K562 (cell line): Measurements from ENCODE around the gene KRTCAP2. TPM values are rescaled to one million over a fixed set of nuclear protein-coding genes. Genes with fewer than 3 reads are reported as not detected.

Experiments used
- ATF6 ChIP-seq: sonication (generic); formaldehyde crosslinking; IDR thresholded peaks from 2 replicates; pipeline ENCODE4 v1.4.0; 2020; ENCODE audit warnings: mild to moderate bottlenecking, missing genetic modification reagents
- BCOR ChIP-seq: fragments of 450-650 bp; IDR thresholded peaks from 2 replicates; pipeline ENCODE4 v1.6.1; 2016
- BRD9 ChIP-seq: fragments of 450-650 bp; IDR thresholded peaks from 2 replicates; pipeline ENCODE4 v1.6.1; 2018; ENCODE audit warnings: low read depth; ENCODE audit not compliant: partially characterized antibody
- CBX3 ChIP-seq, 2 experiments: IDR thresholded peaks; 1 replicate in 1 of 2; 2 replicates in 1 of 2; pipeline ENCODE4 v1.6.1; 2012; ENCODE audit warnings: inconsistent platforms in 2 of 2, low read length in 2 of 2, borderline replicate concordance in 1 of 2, control low read depth in 1 of 2
- ETS2 ChIP-seq: IDR thresholded peaks from 2 replicates; pipeline ENCODE4 v1.6.1; 2016; ENCODE audit warnings: borderline replicate concordance, missing genetic modification characterization, mild to moderate bottlenecking, moderate library complexity, missing compliant biosample characterization; ENCODE audit not compliant: poor library complexity, severe bottlenecking
- FOXM1 ChIP-seq, 2 experiments: fragments of 450-650 bp in 1 of 2; sonication (generic) in 1 of 2; formaldehyde crosslinking in 1 of 2; IDR thresholded peaks; 2 replicates each; pipeline versions ENCODE4 v1.6.1 to v1.9.0; 2017 to 2022; ENCODE audit warnings: low read depth in 2 of 2, mild to moderate bottlenecking in 2 of 2, missing genetic modification reagents in 1 of 2, moderate library complexity in 1 of 2
- GTF2E2 ChIP-seq: fragments of 200-800 bp; sonication (Bioruptor generic); IDR thresholded peaks from 2 replicates; pipeline ENCODE4 v1.6.1; 2016; ENCODE audit warnings: missing genetic modification characterization, missing compliant biosample characterization
- MED1 ChIP-seq: sonication (generic); formaldehyde crosslinking; IDR thresholded peaks from 2 replicates; pipeline ENCODE4 v1.8.1; 2023; ENCODE audit warnings: missing genetic modification reagents, borderline replicate concordance
- MTA3 ChIP-seq: fragments of 450-650 bp; formaldehyde crosslinking; IDR thresholded peaks from 2 replicates; pipeline ENCODE4 v1.6.1; 2017; ENCODE audit warnings: mild to moderate bottlenecking, borderline replicate concordance
- NBN ChIP-seq: fragments of 450-650 bp; IDR thresholded peaks from 2 replicates; pipeline ENCODE4 v1.6.1; 2016; ENCODE audit warnings: low read depth, mild to moderate bottlenecking
- PATZ1 ChIP-seq: fragments of 250-450 bp; sonication (Bioruptor Pico); IDR thresholded peaks from 2 replicates; pipeline ENCODE4 v1.5.0; 2020; ENCODE audit warnings: mild to moderate bottlenecking, borderline replicate concordance
- PYGO2 ChIP-seq: fragments of 450-650 bp; IDR thresholded peaks from 2 replicates; pipeline ENCODE4 v1.6.1; 2016; ENCODE audit warnings: mild to moderate bottlenecking, missing genetic modification characterization, moderate library complexity, missing compliant biosample characterization
- RBM15 ChIP-seq: fragments of 200-400 bp; formaldehyde crosslinking; IDR thresholded peaks from 2 replicates; pipeline ENCODE4 v1.6.1; 2018; ENCODE audit warnings: mild to moderate bottlenecking, low read length, moderate library complexity; ENCODE audit not compliant: insufficient read depth
- STAG1 ChIP-seq: sonication (generic); formaldehyde crosslinking; IDR thresholded peaks from 2 replicates; pipeline ENCODE4 v1.5.0; 2020; ENCODE audit warnings: missing genetic modification reagents, borderline replicate concordance
- YY1 ChIP-seq, 3 experiments: IDR thresholded peaks; 2 replicates each; pipeline ENCODE4 v1.6.1; 2011; ENCODE audit warnings: low read length in 2 of 3, mild to moderate bottlenecking in 2 of 3, moderate library complexity in 2 of 3, borderline replicate concordance in 1 of 3, control low read depth in 1 of 3, low read depth in 1 of 3; ENCODE audit not compliant: insufficient read depth in 3 of 3, insufficient replicate concordance in 2 of 3, control insufficient read depth in 1 of 3, insufficient read length in 1 of 3; ENCODE audit errors: extremely low read depth in 1 of 3
- ZNF184 ChIP-seq: sonication (generic); formaldehyde crosslinking; IDR thresholded peaks from 2 replicates; pipeline ENCODE4 v1.5.0; 2020; ENCODE audit warnings: missing genetic modification reagents
- ZNF224 ChIP-seq: sonication (generic); formaldehyde crosslinking; IDR thresholded peaks from 2 replicates; pipeline ENCODE4 v1.8.0; 2022; ENCODE audit warnings: mild to moderate bottlenecking, missing genetic modification reagents
- ZNF551 ChIP-seq: fragments of 250-450 bp; sonication (Bioruptor Pico); IDR thresholded peaks from 2 replicates; pipeline ENCODE4 v1.5.0; 2021; ENCODE audit warnings: mild to moderate bottlenecking, moderate library complexity
- polyA plus RNA-seq, 8 experiments: library from polyadenylated mRNA; depleted of rRNA in 4 of 8; stranded (reverse) in 5 of 8; unstranded in 3 of 8; fragments of >200 nt; fragmentation: Nextera tagmentation in 2 of 8; fragmentation: Illumina TruSeq in 1 of 8; extraction: Ambion mirVana in 2 of 8; extraction: Trizol in 1 of 8; gene quantifications; 2 replicates each; pipeline versions ENCODE4 v1.2.1 to v1.2.3, GENCODE V29; 2011 to 2014; ENCODE audit warnings: inconsistent platforms in 1 of 8, missing spikeins in 1 of 8
- total RNA-seq, 7 experiments: library from RNA; depleted of rRNA in 6 of 7; stranded (reverse); fragments of >200 nt in 6 of 7; fragmentation: Illumina TruSeq in 2 of 7; extraction: Trizol in 2 of 7; gene quantifications; 2 replicates each; pipeline versions ENCODE4 v1.2.1 to v1.2.3, GENCODE V29; 2011 to 2021; ENCODE audit warnings: low replicate concordance in 1 of 7
- TF ChIP-seq, protein P1 (sequence below): fragments of 250-450 bp; sonication (Bioruptor Pico); IDR thresholded peaks from 2 replicates; pipeline ENCODE4 v1.8.0; 2022; ENCODE audit warnings: inconsistent platforms, mild to moderate bottlenecking, moderate library complexity, borderline replicate concordance

Gene KRTCAP2
- total and polyA plus RNA-seq, 9 of the 15 experiments (the other 6 are each of a cell fraction or from before 2014, with no cell fraction given), result 126 to 436 (median 244) TPM

DNA sequence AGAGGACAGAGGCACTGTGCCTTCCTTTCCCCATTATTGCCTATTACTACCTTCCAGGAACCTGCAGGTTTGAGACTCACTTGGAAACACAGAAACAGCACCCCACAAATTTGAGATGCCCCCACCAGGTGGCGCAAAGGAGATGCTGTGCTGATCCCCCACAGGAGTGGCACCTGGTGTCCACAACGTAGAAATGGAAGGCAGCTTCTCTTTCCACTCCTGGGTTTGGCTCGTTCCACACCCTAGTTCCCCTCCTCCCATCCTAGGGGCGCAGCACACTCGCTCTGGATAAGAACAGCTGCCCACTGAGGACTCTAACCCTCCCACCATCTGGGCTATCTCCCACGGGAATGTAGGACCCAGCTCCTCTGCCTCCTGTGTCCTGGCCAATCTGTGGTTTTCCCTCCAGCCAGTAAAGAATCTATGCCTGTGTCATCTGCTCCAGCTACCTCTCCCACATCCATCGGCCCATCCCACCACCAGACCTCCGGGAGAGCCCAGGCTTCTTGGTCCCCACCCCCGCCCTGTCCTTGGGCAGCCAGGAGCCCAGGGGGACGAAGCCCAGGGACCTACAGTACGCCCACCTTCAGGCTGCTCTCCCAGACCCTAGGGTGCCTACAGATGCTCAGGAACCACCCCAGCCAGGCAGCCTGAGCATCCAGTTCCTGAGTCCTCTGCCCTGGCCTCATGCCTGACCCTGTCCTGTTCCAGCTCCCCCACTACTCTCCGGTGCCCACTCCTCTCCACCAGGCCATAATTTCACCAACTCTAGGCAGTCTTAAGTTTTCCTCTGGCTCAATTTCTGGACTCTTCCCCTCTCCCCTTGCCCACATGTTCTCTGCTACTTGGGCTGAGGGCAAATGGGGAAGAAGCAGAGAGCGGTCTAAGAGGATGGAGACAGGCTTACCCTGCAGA lies 34.0 kb upstream of the KRTCAP2 start (continued):
- no peak for TF ChIP-seq FOXM1 (IDR thresholded peaks at IDR 0.05; ENCODE audit: low read depth)
- TF ChIP-seq FOXM1 (CRISPR knock-in tag; IDR thresholded peaks at IDR 0.05; ENCODE audit: low read depth), result no peak
- TF ChIP-seq MTA3, result no peak
- peak in 1 of 2 experiments; percentile 22; a peak in 1 of 3 replicates for TF ChIP-seq CBX3 (IDR thresholded peaks at IDR 0.05; ENCODE audit: borderline replicate concordance in 1 of 2, low read length in 2 of 2)
- no peak for TF ChIP-seq RBM15
- TF ChIP-seq ZNF551 (CRISPR knock-in tag), result no peak
- no peak for TF ChIP-seq ETS2 (tag)
- TF ChIP-seq BRD9, result peak; percentile 58
- no peak for TF ChIP-seq ZNF184 (CRISPR knock-in tag)
- no peak for TF ChIP-seq GTF2E2 (tag)
- TF ChIP-seq PATZ1 (CRISPR knock-in tag), result no peak
- TF ChIP-seq BCOR, result no peak
- TF ChIP-seq PYGO2 (tag), result no peak
- TF ChIP-seq, protein P1, sequence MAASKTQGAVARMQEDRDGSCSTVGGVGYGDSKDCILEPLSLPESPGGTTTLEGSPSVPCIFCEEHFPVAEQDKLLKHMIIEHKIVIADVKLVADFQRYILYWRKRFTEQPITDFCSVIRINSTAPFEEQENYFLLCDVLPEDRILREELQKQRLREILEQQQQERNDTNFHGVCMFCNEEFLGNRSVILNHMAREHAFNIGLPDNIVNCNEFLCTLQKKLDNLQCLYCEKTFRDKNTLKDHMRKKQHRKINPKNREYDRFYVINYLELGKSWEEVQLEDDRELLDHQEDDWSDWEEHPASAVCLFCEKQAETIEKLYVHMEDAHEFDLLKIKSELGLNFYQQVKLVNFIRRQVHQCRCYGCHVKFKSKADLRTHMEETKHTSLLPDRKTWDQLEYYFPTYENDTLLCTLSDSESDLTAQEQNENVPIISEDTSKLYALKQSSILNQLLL (CRISPR knock-in tag), result no peak
- peak; percentile 58 for TF ChIP-seq STAG1
- TF ChIP-seq YY1 (IDR thresholded peaks at IDR 0.05; ENCODE audit: borderline replicate concordance in 1 of 3, control insufficient read depth in 1 of 3, extremely low read depth in 1 of 3, insufficient read depth in 3 of 3, insufficient read length in 1 of 3, insufficient replicate concordance in 2 of 3, low read depth in 1 of 3, low read length in 2 of 3), result peak in 2 of 3 experiments; percentile 57 to 66
- TF ChIP-seq MED1, result no peak
- no peak for TF ChIP-seq ZNF224 (CRISPR knock-in tag)
- TF ChIP-seq NBN, result 0 out of 2 replicates have a peak, but pooled peaks have one; percentile 43
- TF ChIP-seq ATF6 (CRISPR knock-in tag), result no peak
